Suprapubic skin (tissue), 4 donors: ENCODE results near the gene SYT14.
"Not testable (repeated sequence)": the region's sequence is repeated elsewhere in the genome, so short reads cannot be mapped to it uniquely, and the experiment has no call there.

ENCODE experiments used
- CTCF ChIP-seq, 2 donors: fragments of 200-600 bp in 1 of 2; fragments of 450-650 bp in 1 of 2; sonication (generic) in 1 of 2; IDR thresholded peaks; one replicate each; pipeline ENCODE4 v1.5.1; 2016 to 2019; ENCODE audit warnings: antibody characterized with exemption in 2 of 2, mild to moderate bottlenecking in 1 of 2, moderate library complexity in 1 of 2
- POLR2A ChIP-seq, 2 donors: fragments of 450-650 bp; IDR thresholded peaks; one replicate each; pipeline ENCODE4 v1.6.1; 2017; ENCODE audit warnings: antibody characterized with exemption in 2 of 2, mild to moderate bottlenecking in 2 of 2, moderate library complexity in 2 of 2
- POLR2AphosphoS5 ChIP-seq, 3 donors: sonication (generic); formaldehyde crosslinking; IDR thresholded peaks; one replicate each; pipeline ENCODE4 v1.6.1; 2017; ENCODE audit warnings: antibody characterized with exemption in 3 of 3

GRCh38 chr1:209904774-209905173 is 33.2 kb upstream of the SYT14 start:
- TF ChIP-seq POLR2AphosphoS5, CTCF, POLR2A (IDR thresholded peaks at IDR 0.05): not testable (repeated sequence)
